Mesodermal cell (in vitro differentiated cells): ENCODE results near the gene POGLUT2.

Source experiments
- H3K27ac ChIP-seq: 2 replicates; pipeline ENCODE4 v1.7.0; 2013; ENCODE audit warnings: mild to moderate bottlenecking, low read depth, low read length, moderate library complexity; ENCODE audit not compliant: severe bottlenecking
- H3K36me3 ChIP-seq: 2 replicates; pipeline ENCODE4 v1.7.1; 2013; ENCODE audit warnings: mild to moderate bottlenecking, low read length, moderate library complexity; ENCODE audit not compliant: control insufficient read depth, insufficient read depth
- H3K4me1 ChIP-seq: one replicate; pipeline ENCODE4 v1.7.1; 2013; ENCODE audit warnings: mild to moderate bottlenecking, low read length; ENCODE audit not compliant: insufficient read depth, control insufficient read depth, poor library complexity, severe bottlenecking
- H3K4me3 ChIP-seq: 2 replicates; pipeline ENCODE4 v1.7.0; 2013; ENCODE audit warnings: low read length, control low read depth, mild to moderate bottlenecking; ENCODE audit not compliant: insufficient read depth, poor library complexity, severe bottlenecking; ENCODE audit errors: extremely low read depth
- H3K9me3 ChIP-seq: 2 replicates; pipeline ENCODE4 v1.7.1; 2013; ENCODE audit warnings: mild to moderate bottlenecking, low read length, moderate library complexity; ENCODE audit not compliant: control insufficient read depth
- WGBS, 2 experiments: methylation state at CpG; one replicate each; pipeline ENCODE4 v1.1.5; 2013; ENCODE audit warnings: missing lambda C conversion rate in 2 of 2; ENCODE audit not compliant: insufficient coverage in 2 of 2; 5-methylcytosine and 5-hydroxymethylcytosine counted together

Gene POGLUT2

GRCh38 chr13:102777736-102778135, 21.0 kb downstream of the POGLUT2 start:
- no peak overlapping the region for H3K4me3 ChIP-seq
- WGBS, 2 experiments = 83 to 90% methylated on average over 3 of the region's 3 CpGs
- no peak overlapping the region for H3K27ac ChIP-seq
- H3K9me3 ChIP-seq = peaks cover 8% of the 10 kb centered on the region
- H3K36me3 ChIP-seq = no peaks in the 10 kb centered on the region
- H3K4me1 ChIP-seq = no peaks in the 10 kb centered on the region

GRCh38 chr13:102776271-102776670, 22.5 kb downstream of the POGLUT2 start:
- H3K4me1 ChIP-seq = no peaks in the 10 kb centered on the region
- peaks cover 3% of the 10 kb centered on the region for H3K36me3 ChIP-seq
- no peak overlapping the region for H3K27ac ChIP-seq
- peaks cover 2% of the 10 kb centered on the region for H3K9me3 ChIP-seq
- 67 to 100% methylated on average over 1 of the region's 2 CpGs for WGBS, 2 experiments
- no peak overlapping the region for H3K4me3 ChIP-seq

GRCh38 chr13:102774591-102775520, 23.9 kb downstream of the POGLUT2 start:
- H3K36me3 ChIP-seq = peaks cover 3% of the 10 kb centered on the region
- 91% methylated on average over 7 to 9 of the region's 14 CpGs for WGBS, 2 experiments
- no peak overlapping the region for H3K4me3 ChIP-seq
- H3K9me3 ChIP-seq = no peaks in the 10 kb centered on the region
- H3K27ac ChIP-seq = no peak overlapping the region
- peaks cover 4% of the 10 kb centered on the region for H3K4me1 ChIP-seq

- Histone ChIP-seq H3K4me3 (no peak overlapping the region), H3K27ac (no peak overlapping the region), H3K4me1 (peaks cover 4% of the 10 kb centered on the region), H3K9me3 (no peaks in the 10 kb centered on the region), H3K36me3 (peaks cover 3% of the 10 kb centered on the region)
- 97 to 98% methylated on average over 19 to 26 of the region's 27 CpGs for WGBS, 2 experiments
Measured at GRCh38 chr13:102774214-102774568, 24.6 kb downstream of the POGLUT2 start.

GRCh38 chr13:102773441-102774213, 25.1 kb downstream of the POGLUT2 start, which contains the start of gene TEX30:
Gene TEX30 (minus strand): TSS chr13:102773786. CDS start chr13:102770026, 3,760 bp downstream.
- Histone ChIP-seq H3K27ac (no peak within 1 kb of the TSS), H3K9me3 (no peaks in the 10 kb centered on the region), H3K4me3 (peak within 1 kb of the TSS; percentile 72), H3K4me1 (peaks cover 4% of the 10 kb centered on the region), H3K36me3 (peaks cover 3% of the 10 kb centered on the region)
- WGBS, 2 experiments = 18 to 22% methylated on average over 70 to 81 of the region's 85 CpGs

- WGBS, 2 experiments = 97 to 99% methylated on average over 15 to 16 of the region's 16 CpGs
- H3K9me3 ChIP-seq = no peaks in the 10 kb centered on the region
- no peak overlapping the region for H3K4me3 ChIP-seq
- no peak overlapping the region for H3K27ac ChIP-seq
- H3K36me3 ChIP-seq = peaks cover 10% of the 10 kb centered on the region
- peaks cover 4% of the 10 kb centered on the region for H3K4me1 ChIP-seq
Measured at GRCh38 chr13:102772042-102772425, 26.7 kb downstream of the POGLUT2 start.

- no CpG with 5 or more reads among the region's 6 CpGs for WGBS, 2 experiments
- H3K36me3 ChIP-seq = peaks cover 10% of the 10 kb centered on the region
- H3K27ac ChIP-seq = no peak overlapping the region
- H3K4me1 ChIP-seq = peaks cover 4% of the 10 kb centered on the region
- H3K4me3 ChIP-seq = no peak overlapping the region
- no peaks in the 10 kb centered on the region for H3K9me3 ChIP-seq
Measured at GRCh38 chr13:102771298-102772041, 27.3 kb downstream of the POGLUT2 start.

GRCh38 chr13:102770435-102770834, 28.3 kb downstream of the POGLUT2 start:
- Histone ChIP-seq H3K36me3 (peaks cover 10% of the 10 kb centered on the region), H3K4me3 (no peak overlapping the region), H3K4me1 (peaks cover 4% of the 10 kb centered on the region), H3K27ac (no peak overlapping the region), H3K9me3 (no peaks in the 10 kb centered on the region)
- 94 to 100% methylated on average over 2 of the region's 2 CpGs for WGBS, 2 experiments

GRCh38 chr13:102769679-102770078, 29.1 kb downstream of the POGLUT2 start:
- Histone ChIP-seq H3K27ac (no peak overlapping the region), H3K36me3 (peaks cover 10% of the 10 kb centered on the region), H3K4me3 (no peak overlapping the region), H3K9me3 (no peaks in the 10 kb centered on the region), H3K4me1 (peaks cover 4% of the 10 kb centered on the region)
- WGBS, 2 experiments = 67% methylated on average over 1 of the region's 4 CpGs; no CpG with 5 or more reads in 1 of the 2 experiments

GRCh38 chr13:102768909-102769308, 29.9 kb downstream of the POGLUT2 start:
- H3K9me3 ChIP-seq = no peaks in the 10 kb centered on the region
- no peak overlapping the region for H3K27ac ChIP-seq
- WGBS, 2 experiments = 90 to 100% methylated on average over 1 to 2 of the region's 2 CpGs
- peaks cover 10% of the 10 kb centered on the region for H3K36me3 ChIP-seq
- H3K4me1 ChIP-seq = peaks cover 4% of the 10 kb centered on the region
- H3K4me3 ChIP-seq = no peak overlapping the region
